COLO668 (cell line): ENCODE results near the gene RAB43.
"Not testable (repeated sequence)": the region's sequence is repeated elsewhere in the genome, so short reads cannot be mapped to it uniquely, and the experiment has no call there.

Source experiments
- DNase-seq: peaks from one replicate; lab custom pipeline; 2025; ENCODE audit not compliant: unreplicated experiment; lab: John Stamatoyannopoulos, UW

RAB43 gene

DNA sequence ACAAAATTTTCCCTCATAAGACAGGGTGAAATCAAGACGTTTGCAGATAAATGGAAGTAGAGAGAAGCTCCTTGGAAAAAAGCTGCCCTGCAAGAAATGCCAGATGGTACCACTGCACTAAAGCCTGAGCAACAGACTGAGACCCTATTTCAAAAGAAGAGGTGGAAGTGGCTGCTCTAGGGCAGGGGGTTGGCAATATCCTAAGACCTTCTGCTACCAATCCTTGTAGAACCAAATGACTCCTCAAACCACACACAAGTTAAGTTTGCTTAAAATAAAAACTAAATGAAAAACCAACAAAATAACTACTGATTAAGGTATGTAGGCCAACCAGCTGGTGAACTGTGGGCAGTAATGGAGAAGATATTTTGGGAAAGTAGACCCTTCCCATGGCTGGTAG is 21.3 kb downstream of the RAB43 start:
- no peak for DNase-seq

DNA sequence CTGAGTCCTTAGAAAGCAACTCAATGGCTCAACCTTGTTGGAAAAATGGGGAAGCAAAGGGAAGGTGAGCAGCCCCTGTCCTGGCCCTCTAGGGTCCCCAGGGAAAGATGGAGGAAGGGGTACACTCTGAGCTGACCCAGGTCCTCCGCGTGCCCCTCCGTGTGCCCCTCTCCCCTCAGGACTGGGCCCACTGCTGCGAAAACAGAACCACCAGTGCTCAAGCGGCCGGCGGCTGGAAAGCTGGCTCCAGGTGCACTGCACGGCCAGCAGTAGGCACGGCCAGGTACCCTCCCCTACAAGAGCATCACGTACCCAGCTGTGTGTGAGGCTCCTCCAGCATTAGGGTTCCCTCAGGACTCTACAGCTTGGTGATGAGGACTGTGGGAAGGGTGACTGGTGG is 26.3 kb downstream of the RAB43 start:
- no peak for DNase-seq

- DNase-seq: not testable (repeated sequence)
Measured at GRCh38 chr3:129088312-129088711, 33.3 kb downstream of the RAB43 start.

GRCh38 chr3:129087904-129088303 is 33.7 kb downstream of the RAB43 start:
- not testable (repeated sequence) for DNase-seq

DNA sequence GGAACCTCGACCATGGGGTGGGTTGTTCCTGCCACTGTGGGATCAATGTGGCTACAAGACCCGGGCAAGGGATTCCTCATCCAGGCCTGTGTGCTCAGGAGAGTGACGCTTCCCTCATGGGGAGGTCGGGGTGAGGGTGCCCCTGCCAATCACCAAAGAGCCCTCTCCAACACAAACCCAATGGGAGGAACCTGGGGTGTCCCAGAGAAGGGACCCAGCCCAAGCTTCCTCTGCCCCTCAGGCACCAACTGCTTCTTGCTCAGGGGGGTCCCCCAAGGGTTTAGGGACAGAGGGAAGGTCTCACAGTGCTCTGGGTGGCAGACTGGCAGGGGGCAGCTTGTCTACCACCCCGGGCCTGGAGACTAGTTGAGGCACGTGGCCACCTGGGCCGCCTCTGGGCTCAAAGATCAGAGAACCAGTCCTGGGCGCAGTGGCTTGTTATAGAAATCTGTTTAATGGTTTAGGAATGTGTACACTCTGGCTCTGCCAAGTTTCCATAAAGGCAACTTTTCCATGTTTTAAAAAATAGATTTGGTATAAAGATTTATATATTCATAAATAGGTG is 34.4 kb downstream of the RAB43 start:
- DNase-seq: no peak

- DNase-seq: no peak
Measured at GRCh38 chr3:129085818-129086217, 35.8 kb downstream of the RAB43 start.

DNA sequence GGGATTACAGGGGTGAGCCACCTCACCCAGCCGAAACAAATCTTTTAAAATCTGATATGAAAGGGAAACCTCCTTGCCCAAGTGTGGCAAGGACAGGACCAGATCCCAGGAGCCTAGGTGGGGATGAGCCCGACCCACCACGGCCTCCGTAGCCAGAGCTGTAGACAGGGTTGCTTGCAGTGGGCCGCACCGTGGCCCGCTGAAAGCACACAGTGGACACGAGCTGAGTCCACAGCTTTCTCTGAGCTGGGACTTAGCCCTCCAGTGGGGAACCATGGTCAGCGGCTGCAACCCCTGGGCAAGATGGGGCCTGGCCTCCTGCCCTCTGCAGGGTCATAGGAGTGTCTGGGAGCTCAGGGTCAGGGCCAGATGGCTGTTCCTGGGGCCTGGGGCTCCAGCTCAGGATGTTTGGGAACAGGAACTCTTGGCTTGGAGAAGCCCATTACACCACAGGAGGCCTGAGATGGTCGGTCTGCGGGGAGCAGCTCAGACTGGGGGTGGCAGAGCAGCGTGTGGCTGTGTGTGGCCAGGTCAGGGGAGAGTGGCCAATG is 36.4 kb downstream of the RAB43 start:
- DNase-seq: no peak

DNA sequence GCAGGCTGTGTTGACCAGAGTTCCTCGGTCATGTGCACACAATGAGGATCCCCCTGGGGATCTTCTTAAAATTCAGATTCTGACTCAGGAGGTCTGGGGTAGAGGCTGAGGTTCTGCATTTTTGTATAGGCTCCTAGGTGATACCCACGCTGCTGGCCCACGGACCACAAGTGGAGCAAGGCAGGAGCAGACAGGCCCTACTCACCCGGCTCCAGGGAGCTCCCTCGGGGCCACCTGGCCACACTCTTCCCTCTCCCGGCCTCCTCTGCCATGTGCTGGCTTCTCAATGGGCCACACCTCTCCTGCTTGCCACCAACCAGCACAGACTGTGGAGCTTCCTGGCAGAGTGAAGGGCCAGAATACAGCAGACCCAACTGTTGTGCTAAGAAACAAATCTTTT is 37.1 kb downstream of the RAB43 start:
- no peak for DNase-seq

GRCh38 chr3:129082026-129082425 is 39.6 kb downstream of the RAB43 start:
- DNase-seq: no peak

- DNase-seq: no peak
Measured at GRCh38 chr3:129081503-129081902, 40.1 kb downstream of the RAB43 start.

DNA sequence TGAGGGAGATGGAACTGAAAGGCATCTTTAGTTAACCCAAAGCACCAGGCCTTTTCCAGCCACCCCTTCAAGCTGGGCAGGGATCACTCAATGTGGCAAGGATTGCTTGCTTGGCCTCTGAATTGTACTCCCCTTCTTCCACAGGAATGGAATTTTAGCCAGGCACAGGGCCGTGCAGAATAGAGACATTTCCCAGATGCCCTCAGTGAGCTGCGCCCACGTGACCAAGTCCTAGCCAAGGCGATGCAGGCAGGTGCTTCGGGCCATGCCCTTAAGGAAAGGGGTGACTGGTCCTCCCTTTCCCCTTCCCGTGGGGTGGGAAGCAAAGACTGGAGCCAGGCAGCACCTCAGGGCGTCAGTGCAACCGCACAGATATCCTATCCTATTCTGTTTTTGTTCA is 43.1 kb downstream of the RAB43 start:
- no peak for DNase-seq

GRCh38 chr3:129077222-129077621 is 44.4 kb downstream of the RAB43 start:
- DNase-seq: no peak

DNA sequence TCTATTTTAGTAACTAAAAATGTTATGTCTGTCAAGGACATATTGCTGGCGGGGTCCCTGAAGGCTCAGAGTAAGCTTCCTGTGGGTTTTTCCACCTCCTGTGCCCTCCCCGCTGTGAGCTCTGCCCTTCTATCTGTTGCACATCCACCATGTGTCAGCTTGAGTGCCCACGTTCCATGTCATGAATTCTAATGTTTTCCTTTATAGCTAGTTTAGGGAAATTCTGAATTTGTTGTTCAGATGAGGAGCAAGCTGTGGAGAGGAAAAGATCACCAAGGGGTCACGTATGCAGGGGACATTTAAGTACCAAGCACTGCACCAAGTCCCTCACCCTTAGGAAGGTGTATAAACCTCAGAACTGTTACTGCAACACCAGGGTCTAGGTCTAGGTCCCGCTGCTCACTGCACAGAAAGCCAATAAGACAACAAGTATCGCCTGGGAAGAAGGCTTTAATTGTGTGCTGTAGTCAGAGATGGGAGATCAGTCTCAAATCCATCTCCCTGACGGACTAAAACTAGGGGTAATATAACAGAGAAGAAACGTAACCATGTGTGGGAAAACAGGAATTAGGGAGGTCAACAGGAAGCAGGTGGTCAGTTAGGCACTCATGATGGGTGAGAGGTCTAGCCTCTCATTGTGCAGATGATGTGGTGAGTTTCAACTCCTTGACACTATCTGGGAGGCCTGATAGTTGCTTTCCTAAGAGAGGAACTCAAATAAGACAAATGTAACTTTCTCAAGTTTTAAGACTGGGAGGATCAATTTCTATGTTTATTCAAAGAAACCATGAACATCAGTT is 51.3 kb downstream of the RAB43 start:
- DNase-seq: no peak

- DNase-seq: not testable (repeated sequence)
Measured at GRCh38 chr3:129069313-129070085, 52.1 kb downstream of the RAB43 start.

- peak; percentile 18 for DNase-seq
Measured at GRCh38 chr3:129068291-129068886, 53.2 kb downstream of the RAB43 start.

- DNase-seq: not testable (repeated sequence)
Measured at GRCh38 chr3:129067719-129068118, 53.9 kb downstream of the RAB43 start.

GRCh38 chr3:129065720-129066073 is 55.9 kb downstream of the RAB43 start:
- no peak for DNase-seq

DNA sequence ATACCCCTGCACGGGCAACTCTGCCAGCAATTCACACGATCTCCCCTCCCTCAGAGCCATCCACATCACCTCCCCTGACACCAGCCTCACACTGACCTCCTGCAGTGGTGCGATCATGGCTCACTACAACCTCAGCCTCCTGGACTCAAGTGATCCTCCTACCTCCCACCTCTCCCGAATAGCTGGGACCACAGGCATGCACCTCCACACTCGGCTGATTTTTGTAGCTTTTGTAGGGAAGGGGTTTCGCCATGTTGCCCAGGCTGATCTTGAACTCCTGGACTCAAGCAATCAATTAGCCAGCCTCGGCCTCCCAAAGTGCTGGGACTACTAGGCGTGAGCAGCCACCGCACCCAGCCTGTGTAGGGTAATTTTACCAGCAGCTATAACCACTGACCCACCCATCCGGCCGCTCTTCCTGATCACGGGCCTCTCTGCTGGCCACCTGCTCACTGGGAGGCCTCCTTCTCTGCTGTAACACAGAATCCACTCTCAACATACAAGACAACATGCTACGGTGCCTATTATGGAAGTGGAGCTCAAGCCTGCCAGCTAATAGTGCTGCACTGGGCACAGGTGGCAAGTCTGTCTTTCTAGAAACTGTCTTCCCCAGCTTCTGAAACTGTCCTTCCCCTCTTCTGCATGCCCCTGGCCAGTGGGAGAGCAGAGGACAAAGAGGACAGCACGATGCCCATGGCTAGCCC is 56.4 kb downstream of the RAB43 start:
- DNase-seq: no peak

DNA sequence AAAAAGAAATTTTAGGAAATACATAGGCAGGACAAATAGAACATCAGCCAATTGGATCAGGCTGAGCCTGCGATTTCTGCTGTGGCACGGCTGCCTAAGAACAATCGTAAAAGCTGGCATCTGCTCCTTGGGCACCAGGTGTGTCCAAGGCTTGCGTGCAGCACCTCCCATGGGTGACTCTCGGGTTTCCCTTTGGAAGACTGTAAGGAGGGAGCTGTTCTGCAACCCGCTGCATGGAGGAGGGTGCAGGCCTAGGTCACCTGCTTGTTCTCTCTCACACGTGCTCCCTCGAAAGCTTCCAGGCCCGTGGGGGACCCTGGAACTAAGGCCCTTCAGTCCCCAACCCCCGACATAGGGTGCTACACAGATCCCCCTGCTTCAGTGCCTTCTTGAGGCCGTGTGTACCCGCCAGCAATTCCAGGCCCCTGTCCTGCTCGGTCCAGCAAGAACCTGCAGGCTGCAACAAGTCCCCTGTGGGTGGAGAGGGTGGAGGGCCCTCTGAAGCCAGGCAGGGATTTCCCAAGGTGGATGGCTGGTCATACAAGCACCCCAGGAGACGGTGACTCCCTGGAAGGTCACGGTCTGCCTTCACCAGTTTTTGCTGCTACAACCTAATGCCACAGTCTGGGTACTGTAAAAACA is 57.6 kb downstream of the RAB43 start:
- DNase-seq: no peak

GRCh38 chr3:129063091-129063640 is 58.4 kb downstream of the RAB43 start:
- DNase-seq: no peak
